Heart left ventricle (tissue), 16 donors: ENCODE measurements around the gene RNF32. TPM values are rescaled to one million over a fixed set of nuclear protein-coding genes. Genes with fewer than 3 reads are reported as not detected.

ENCODE experiments used
- ATAC-seq, 4 donors: fragments of 200-7000 bp; cut with Tn5 transposase; one replicate each; pipeline ENCODE4 v1.9.1; 2020 to 2022; ENCODE audit warnings: moderate library complexity in 4 of 4, mild to moderate bottlenecking in 3 of 4, moderate number of reproducible peaks in 1 of 4
- DNase-seq, 5 donors: peaks; one replicate each; pipeline ENCODE4 v3.0.0-alpha.2; 2020
- H3K27ac ChIP-seq, 12 donors: fragments of 200-600 bp; sonication (generic) in 4 of 12; one replicate each; pipeline versions ENCODE4 v1.5.0 to v1.8.0; 2016 to 2022; ENCODE audit warnings: mild to moderate bottlenecking in 2 of 12
- H3K27me3 ChIP-seq, 9 donors: fragments of 200-600 bp; sonication (generic) in 2 of 9; one replicate each; pipeline versions ENCODE4 v1.5.1 to v1.8.0; 2016 to 2022; ENCODE audit warnings: mild to moderate bottlenecking in 3 of 9
- H3K36me3 ChIP-seq, 9 donors: fragments of 200-600 bp; sonication (generic) in 2 of 9; one replicate each; pipeline versions ENCODE4 v1.5.0 to v1.8.0; 2018 to 2022; ENCODE audit warnings: mild to moderate bottlenecking in 2 of 9
- H3K4me1 ChIP-seq, 12 donors: fragments of 200-600 bp; sonication (generic) in 4 of 12; one replicate each; pipeline versions ENCODE4 v1.5.0 to v1.8.0; 2016 to 2022; ENCODE audit warnings: mild to moderate bottlenecking in 3 of 12
- H3K4me3 ChIP-seq, 12 donors: fragments of 200-600 bp; sonication (generic) in 4 of 12; one replicate each; pipeline versions ENCODE4 v1.5.0 to v1.8.0; 2017 to 2022; ENCODE audit warnings: mild to moderate bottlenecking in 9 of 12, moderate library complexity in 4 of 12
- H3K9me3 ChIP-seq, 12 donors: fragments of 200-600 bp; sonication (generic) in 4 of 12; one replicate each; pipeline versions ENCODE4 v1.5.0 to v1.8.0; 2016 to 2022; ENCODE audit warnings: mild to moderate bottlenecking in 1 of 12
- POLR2A ChIP-seq, 2 donors: fragments of 450-650 bp; IDR thresholded peaks; one replicate each; pipeline ENCODE4 v1.6.1; 2017; ENCODE audit warnings: antibody characterized with exemption in 2 of 2, mild to moderate bottlenecking in 2 of 2, moderate library complexity in 2 of 2
- WGBS, 4 donors: extraction: QIAGEN DNeasy Blood & Tissue Kit in 2 of 4; methylation state at CpG; one replicate each; pipeline versions ENCODE4 v1.1.5 to v1.1.7; 2013 to 2018; 5-methylcytosine and 5-hydroxymethylcytosine counted together
- intact Hi-C, 10 donors: fragments of 100-400 bp; cut with DNase I; formaldehyde crosslinking; loops; one replicate each; pipeline versions ENCODE4 v1.11.1 to v1.14.2; 2022
- polyA plus RNA-seq, 2 donors: library from polyadenylated mRNA; stranded (reverse); fragments of 200-250 nt; gene quantifications; one replicate each; pipeline ENCODE4 v1.2.3, GENCODE V29; 2013
- total RNA-seq, 9 donors: library from RNA; depleted of rRNA in 2 of 9; stranded (reverse); fragments of >200 nt in 2 of 9; fragmentation: NEBNext Ultra II Directional in 3 of 9; extraction: Animal tissue kit (Norgen Biotek cat#: 25700) in 3 of 9; gene quantifications; one replicate each; pipeline versions ENCODE4 v1.1.0 to v1.2.4, GENCODE V29; 2016 to 2023
- TF ChIP-seq, protein P1 (sequence below), 12 donors: fragments of 200-600 bp; sonication (generic) in 4 of 12; IDR thresholded peaks; one replicate each; pipeline versions ENCODE4 v1.5.0 to v1.8.0; 2018 to 2022; ENCODE audit warnings: antibody characterized with exemption in 12 of 12, mild to moderate bottlenecking in 5 of 12
- donor health status: ischemic (EF 13 %, LVEDD 7.1; RV severe dilation, severe dysfunction).
- donor health status: healthy with polysubstance abuse.
- donor health status: DM: no; HTN: yes; CAD: no.
- donor health status: DM: no; HTN: no; CAD: no.
- donor health status: ischemic (EF 25% LVEDD 6.9; RV normal size, moderate dysfunction).
- donor health status: ischemic (EF 25% LVEDD 5.7; RV mildly dilated, moderate dysfunction).
- donor health status: healthy.
- donor health status: DM: yes; HTN: yes; CAD: no.
- donor health status: ischemic (EF 35%, LVEDD 5.7; RV mildly dilated, moderate dysfunction).
- donor health status: nonischemic (EF 11% LVEDD 7.7; RV severe dilation, severe dysfunction).
- donor health status: DM: yes; HTN: yes; CAD: no.
- donor health status: PGD.
- donor health status: ischemic (EF 29% LVEDD 5.4; RV normal size, mild dysfunction).
- donor health status: nonischemic (EF 23%, LVEDD 6.1; RV moderate dilation, normal function).

Gene RNF32
- total and polyA plus RNA-seq, 11 donors: 0.19 to 0.75 (median 0.33) TPM; not detected in 4

DNA sequence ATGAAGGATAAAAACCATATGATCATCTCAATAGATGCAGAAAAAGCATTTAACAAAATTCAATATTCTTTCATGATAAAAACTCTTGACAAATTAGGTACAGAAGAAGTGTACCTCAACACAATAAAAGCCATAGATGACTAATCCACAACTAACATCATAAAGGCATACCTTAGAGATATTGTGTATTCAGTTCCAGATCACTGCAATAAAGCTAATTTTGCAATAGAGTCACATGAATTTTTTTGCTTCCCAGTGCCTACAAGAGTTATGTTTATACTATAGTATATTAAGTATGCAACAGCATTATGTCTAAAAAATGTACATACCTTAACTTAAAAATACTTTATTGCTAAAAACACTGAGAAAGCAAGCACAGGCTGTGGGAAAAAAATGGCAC, 18.9 kb upstream of the RNF32 start:
- ATAC-seq: no peak
- intact Hi-C loops: no loop called here

GRCh38 chr7:156625580-156625979, 15.0 kb upstream of the RNF32 start:
- Histone ChIP-seq H3K27ac (no peak overlapping the region), H3K36me3 (no peaks in the 10 kb centered on the region), H3K9me3 (peaks cover 0 to 37% (median 14%) of the 10 kb centered on the region in 12 donors), H3K4me3 (no peak overlapping the region), H3K4me1 (no peaks in the 10 kb centered on the region), H3K27me3 (peaks cover 0 to 3% (median 0%) of the 10 kb centered on the region in 9 donors)
- TF ChIP-seq POLR2A (IDR thresholded peaks at IDR 0.05): no peak
- TF ChIP-seq, protein P1, sequence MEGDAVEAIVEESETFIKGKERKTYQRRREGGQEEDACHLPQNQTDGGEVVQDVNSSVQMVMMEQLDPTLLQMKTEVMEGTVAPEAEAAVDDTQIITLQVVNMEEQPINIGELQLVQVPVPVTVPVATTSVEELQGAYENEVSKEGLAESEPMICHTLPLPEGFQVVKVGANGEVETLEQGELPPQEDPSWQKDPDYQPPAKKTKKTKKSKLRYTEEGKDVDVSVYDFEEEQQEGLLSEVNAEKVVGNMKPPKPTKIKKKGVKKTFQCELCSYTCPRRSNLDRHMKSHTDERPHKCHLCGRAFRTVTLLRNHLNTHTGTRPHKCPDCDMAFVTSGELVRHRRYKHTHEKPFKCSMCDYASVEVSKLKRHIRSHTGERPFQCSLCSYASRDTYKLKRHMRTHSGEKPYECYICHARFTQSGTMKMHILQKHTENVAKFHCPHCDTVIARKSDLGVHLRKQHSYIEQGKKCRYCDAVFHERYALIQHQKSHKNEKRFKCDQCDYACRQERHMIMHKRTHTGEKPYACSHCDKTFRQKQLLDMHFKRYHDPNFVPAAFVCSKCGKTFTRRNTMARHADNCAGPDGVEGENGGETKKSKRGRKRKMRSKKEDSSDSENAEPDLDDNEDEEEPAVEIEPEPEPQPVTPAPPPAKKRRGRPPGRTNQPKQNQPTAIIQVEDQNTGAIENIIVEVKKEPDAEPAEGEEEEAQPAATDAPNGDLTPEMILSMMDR (IDR thresholded peaks at IDR 0.05): no peak
- 71 to 80% (median 80%) methylated on average over 2 of the region's 2 CpGs for WGBS, 4 donors
- ATAC-seq (no peak), DNase-seq (no peak)
- intact Hi-C loops: no loop called here

More for the DNA sequence above, 18.9 kb upstream of the RNF32 start:
- H3K4me3 ChIP-seq: no peak overlapping the region
- no peaks in the 10 kb centered on the region for H3K36me3 ChIP-seq
- H3K27ac ChIP-seq: no peak overlapping the region
- DNase-seq: no peak
- peaks cover 0 to 30% (median 11%) of the 10 kb centered on the region in 9 donors for H3K27me3 ChIP-seq
- TF ChIP-seq, protein P1 (IDR thresholded peaks at IDR 0.05): no peak
- no peak for TF ChIP-seq POLR2A (IDR thresholded peaks at IDR 0.05)
- peaks cover 0 to 2% (median 0%) of the 10 kb centered on the region in 12 donors for H3K4me1 ChIP-seq
- peaks cover 0 to 14% (median 1%) of the 10 kb centered on the region in 12 donors for H3K9me3 ChIP-seq

DNA sequence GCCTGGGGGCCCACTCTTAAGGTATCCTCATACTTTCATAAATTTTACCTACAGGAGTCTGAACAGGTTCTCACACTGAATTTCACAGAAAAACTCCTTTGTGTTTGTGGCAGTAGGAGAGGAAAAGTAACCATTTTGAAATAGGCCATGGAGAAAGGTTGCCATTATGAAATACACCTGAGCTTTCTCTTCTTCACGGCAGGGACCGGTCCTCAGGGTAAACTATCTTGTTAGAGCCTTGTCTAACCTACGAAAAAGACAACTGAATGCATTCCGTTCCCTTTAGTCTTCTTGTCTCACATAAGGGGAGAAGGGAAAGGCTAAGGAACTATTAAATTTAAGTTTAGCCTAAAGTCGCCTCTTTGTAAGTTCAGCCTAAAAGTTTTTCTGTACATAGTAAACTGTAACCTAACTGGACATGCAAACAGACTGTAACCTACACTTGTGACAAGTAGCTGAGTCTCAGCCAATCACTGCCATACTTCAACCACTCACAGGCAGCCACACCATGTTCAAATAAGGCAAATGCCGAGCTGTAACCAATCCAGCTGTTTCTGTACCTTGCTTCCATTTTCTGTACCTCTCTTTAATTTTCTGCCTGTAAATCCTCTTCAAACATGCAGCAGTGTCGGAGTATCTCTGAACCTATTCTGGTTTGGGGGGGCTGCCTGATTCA, 14.2 kb upstream of the RNF32 start:
- Histone ChIP-seq H3K27me3 (peaks cover 0 to 3% (median 0%) of the 10 kb centered on the region in 9 donors), H3K36me3 (no peaks in the 10 kb centered on the region), H3K9me3 (peaks cover 0 to 32% (median 11%) of the 10 kb centered on the region in 12 donors), H3K4me3 (no peak overlapping the region), H3K4me1 (no peaks in the 10 kb centered on the region), H3K27ac (no peak overlapping the region)
- intact Hi-C loops: no loop called here
- DNase-seq: no peak
- no peak for TF ChIP-seq POLR2A (IDR thresholded peaks at IDR 0.05)
- TF ChIP-seq, protein P1 (IDR thresholded peaks at IDR 0.05): no peak
- ATAC-seq: no peak
- WGBS, 4 donors: 84 to 95% (median 91%) methylated on average over 7 of the region's 7 CpGs

- ATAC-seq (no peak), DNase-seq (no peak)
- TF ChIP-seq POLR2A (IDR thresholded peaks at IDR 0.05): no peak
- TF ChIP-seq, protein P1 (IDR thresholded peaks at IDR 0.05): no peak
- Histone ChIP-seq H3K27me3 (no peaks in the 10 kb centered on the region), H3K9me3 (peaks cover 0 to 25% (median 10%) of the 10 kb centered on the region in 12 donors), H3K4me3 (no peak overlapping the region), H3K36me3 (no peaks in the 10 kb centered on the region), H3K27ac (no peak overlapping the region), H3K4me1 (no peaks in the 10 kb centered on the region)
- intact Hi-C loops: no loop called here
Observed at GRCh38 chr7:156628562-156628961, 12.0 kb upstream of the RNF32 start.
